Hepatic stellate cell (primary cell): ENCODE measurements around the gene POFUT1.
"Not testable (repeated sequence)": the region's sequence is repeated elsewhere in the genome, so short reads cannot be mapped to it uniquely, and the experiment has no call there.

Source experiments
- DNase-seq: peaks from one replicate; pipeline ENCODE4 v3.0.0; 2011; ENCODE audit warnings: low spot score

The POFUT1 gene

GRCh38 chr20:32207626-32208498, at the start of gene POFUT1, which contains the start of gene PLAGL2:
POFUT1 (plus strand) TSS chr20:32207880; CDS start chr20:32207942, 62 bp downstream.
PLAGL2 (minus strand) TSS chr20:32207743; CDS start chr20:32202178, 5,565 bp downstream.
- peak; percentile 97 for DNase-seq

DNA sequence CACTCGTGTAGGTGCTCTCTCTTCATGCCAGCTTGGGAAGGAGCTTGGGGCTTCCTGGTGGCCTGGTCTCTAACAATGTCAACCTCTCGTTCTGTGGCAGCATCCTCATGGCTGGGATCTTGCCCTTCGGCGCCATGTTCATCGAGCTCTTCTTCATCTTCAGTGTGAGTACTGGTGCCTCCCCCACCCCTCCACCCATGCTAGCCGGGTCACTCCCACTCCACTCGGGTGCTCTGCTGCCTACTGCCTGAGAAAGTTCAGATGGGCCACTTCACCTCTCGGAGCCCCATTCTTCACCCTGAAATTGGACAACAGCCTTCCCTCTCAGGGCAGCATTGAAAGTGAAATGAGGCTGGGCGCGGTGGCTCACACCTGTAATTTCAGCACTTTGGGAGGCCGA, 49.3 kb upstream of the POFUT1 start:
- no peak for DNase-seq

GRCh38 chr20:32158943-32159660, 48.6 kb upstream of the POFUT1 start:
- no peak for DNase-seq

DNA sequence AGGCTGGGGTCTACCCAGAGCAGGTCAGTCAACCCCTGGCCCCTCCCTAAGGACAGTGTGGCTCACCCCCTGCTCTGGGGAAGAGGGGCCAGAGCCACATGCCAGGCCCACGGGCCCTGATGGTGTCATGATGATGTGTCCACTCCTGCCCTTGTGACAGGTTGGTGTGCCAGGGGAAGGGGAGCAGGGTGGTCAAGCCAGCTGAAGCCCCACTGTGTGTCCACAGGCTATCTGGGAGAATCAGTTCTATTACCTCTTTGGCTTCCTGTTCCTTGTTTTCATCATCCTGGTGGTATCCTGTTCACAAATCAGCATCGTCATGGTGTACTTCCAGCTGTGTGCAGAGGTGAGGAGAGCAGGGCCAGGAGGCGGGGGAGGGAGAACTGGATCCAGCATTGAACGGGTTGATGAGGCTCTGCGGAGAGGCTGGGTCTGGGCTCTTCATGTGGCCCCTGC, 47.9 kb upstream of the POFUT1 start:
- no peak for DNase-seq

GRCh38 chr20:32160341-32160740, 47.3 kb upstream of the POFUT1 start:
- DNase-seq = no peak

GRCh38 chr20:32162351-32162750, 45.3 kb upstream of the POFUT1 start:
- DNase-seq = no peak

GRCh38 chr20:32163951-32164350, 43.7 kb upstream of the POFUT1 start:
- DNase-seq = no peak

GRCh38 chr20:32164984-32165735, 42.5 kb upstream of the POFUT1 start:
- no peak for DNase-seq

DNA sequence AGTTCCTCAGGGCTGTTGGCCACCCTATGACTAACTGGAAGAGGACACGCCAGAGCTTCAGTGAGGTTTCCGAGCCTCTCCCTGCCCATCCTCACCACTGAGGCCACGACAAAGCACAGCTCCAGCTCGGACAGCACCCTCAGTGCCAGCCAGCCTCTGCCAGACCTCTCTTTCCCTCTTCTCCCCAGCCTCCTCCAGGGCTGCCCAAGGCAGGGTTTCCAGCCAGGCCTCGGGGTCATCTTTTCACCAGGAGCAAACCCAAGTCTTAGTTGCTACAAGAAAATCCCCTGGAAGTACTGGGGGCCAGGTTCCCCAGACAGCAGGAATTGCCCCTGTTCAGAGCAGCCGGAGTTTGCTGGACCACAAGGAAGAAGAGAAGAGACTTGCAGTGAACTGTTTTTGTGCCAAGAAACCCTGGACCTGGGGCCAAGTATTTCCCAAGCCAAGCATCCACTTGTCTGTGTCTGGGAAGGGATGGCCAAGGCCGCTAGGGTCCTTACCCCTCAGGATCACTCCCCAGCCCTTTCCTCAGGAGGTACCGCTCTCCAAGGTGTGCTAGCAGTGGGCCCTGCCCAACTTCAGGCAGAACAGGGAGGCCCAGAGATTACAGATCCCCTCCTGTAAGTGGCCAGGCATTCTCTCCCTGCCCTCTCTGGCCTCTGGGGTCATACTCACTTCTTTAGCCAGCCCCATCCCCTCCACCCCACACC, 41.7 kb upstream of the POFUT1 start:
- DNase-seq = no peak

GRCh38 chr20:32167552-32167951, 40.1 kb upstream of the POFUT1 start:
- DNase-seq = no peak

DNA sequence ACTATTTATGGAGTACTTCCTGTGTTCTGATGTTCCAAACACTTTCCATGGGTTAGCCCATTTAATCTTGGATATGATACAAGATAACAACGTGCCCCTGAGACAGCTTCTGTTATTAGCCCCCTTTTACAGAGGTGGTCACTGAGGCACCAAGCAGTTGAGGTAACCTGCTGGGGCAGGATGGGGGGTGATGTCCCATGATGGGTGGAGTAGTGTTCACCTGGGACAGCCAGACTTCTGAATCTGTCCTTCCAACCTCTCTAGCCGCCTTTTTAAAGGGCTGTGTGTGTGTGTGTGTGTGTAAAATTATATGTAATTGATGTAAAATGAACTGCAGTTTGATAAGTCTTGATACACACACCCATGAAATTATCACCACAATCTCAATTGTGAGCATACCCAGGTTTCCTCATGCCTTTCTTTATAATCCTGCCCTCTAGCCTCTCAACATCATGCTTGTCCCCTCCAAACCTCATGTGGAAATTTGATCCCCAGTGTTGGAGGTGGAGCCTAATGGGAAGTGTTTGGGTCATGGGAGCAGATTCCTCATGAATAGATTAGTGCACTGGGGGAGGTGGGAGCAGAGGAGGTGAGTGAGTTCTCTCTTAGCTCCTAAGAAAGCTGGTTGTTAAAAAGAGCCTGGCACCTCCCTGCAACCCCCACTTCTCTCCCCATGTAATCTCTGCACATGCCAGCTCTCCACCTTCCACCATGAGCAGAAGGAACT, 39.3 kb upstream of the POFUT1 start:
- no peak for DNase-seq

- DNase-seq = not testable (repeated sequence)
Measured at GRCh38 chr20:32177696-32178095, 30.0 kb upstream of the POFUT1 start.

DNA sequence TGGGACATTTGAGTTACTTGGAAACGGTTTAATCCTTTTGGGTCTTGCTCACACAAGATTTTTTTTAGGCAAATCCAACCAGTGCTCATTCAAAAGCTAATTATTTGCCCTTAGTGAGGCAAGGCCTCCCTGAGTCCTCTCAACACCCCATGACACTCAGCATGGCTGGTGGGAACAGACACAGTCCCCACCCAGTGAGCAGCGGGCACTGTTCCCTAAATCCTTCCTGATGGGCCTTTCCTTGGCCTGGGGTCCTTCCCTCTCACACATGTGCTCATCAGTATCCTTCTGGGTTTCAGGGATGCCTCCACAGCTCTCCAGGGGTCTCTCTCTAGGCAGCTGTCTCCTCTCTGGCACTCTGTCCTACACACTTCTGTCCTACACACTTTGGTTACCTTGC, 28.2 kb upstream of the POFUT1 start:
- DNase-seq = no peak

GRCh38 chr20:32179934-32180333, 27.7 kb upstream of the POFUT1 start:
- no peak for DNase-seq

DNA sequence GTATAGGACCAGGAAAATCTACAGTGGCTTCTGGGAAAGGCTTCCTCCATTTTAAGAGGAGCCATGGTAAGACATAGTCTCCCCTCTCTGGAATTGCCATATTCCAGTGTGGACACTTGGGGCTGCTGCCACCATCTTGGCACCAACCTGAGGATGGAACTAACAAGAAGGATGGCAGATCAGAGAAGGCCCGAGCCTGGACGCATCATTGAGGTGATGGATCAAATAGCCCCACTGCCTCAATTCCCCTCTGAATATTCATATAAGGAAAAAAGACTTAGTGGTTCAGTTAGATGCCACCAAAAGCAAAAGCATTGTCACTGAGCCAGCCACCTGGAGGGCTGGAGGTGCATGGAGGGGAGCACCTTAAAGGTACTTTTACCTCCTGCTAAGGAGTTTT, 26.1 kb upstream of the POFUT1 start:
- DNase-seq = no peak

DNA sequence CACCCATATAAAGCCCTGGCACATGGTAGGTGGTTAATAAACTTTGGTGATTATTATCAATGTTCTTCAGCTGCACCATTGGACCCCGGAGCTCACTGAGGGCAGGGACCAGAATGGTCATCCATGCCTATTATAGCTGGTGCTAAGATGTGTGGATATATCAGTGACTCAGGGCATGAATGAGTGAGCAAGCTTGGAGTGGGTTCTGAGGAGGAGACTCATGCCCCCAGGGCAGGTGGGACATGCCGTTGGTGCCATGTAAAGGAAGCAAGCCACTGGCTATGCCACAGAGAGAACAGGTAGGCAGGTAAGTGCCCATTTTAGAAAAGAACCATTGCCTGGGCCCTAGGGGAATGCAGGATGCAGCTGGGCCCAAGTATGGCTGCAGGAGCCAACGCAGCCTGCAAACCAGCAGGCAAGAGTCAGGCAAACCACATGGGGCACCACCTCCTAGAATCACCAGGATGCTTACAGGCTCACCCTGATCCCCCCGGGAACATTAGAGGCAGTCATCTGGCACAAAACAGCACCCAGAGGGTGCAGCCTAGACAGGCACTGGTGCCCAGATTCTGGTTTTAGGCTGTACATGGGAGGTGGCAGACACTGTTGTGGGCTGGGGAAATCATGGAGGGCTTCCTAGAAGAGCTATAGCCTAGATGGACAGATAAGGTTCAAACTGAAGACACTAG, 23.6 kb upstream of the POFUT1 start:
- DNase-seq = no peak

GRCh38 chr20:32184961-32185603, 22.6 kb upstream of the POFUT1 start:
- no peak for DNase-seq

GRCh38 chr20:32186506-32186905, 21.2 kb upstream of the POFUT1 start:
- DNase-seq = no peak

- DNase-seq = no peak
Measured at GRCh38 chr20:32188376-32189122, 19.1 kb upstream of the POFUT1 start.
